Endothelial cell (in vitro differentiated cells): ENCODE data around the gene LMO2. TPM values are rescaled to one million over a fixed set of nuclear protein-coding genes. Genes with fewer than 3 reads are reported as not detected.

ENCODE experiments used
- DNase-seq: peaks from one replicate; pipeline ENCODE4 v3.0.0; 2021; ENCODE audit warnings: low spot score
- H3K27ac Mint-ChIP-seq: one replicate; pipeline ENCODE4 v1.8.0; 2021; ENCODE audit warnings: mixed read lengths, inconsistent platforms; ENCODE audit not compliant: unreplicated experiment
- H3K27me3 Mint-ChIP-seq: one replicate; pipeline ENCODE4 v1.8.0; 2021; ENCODE audit warnings: mild to moderate bottlenecking, moderate library complexity, mixed read lengths, inconsistent platforms; ENCODE audit not compliant: unreplicated experiment
- H3K36me3 Mint-ChIP-seq: one replicate; pipeline ENCODE4 v1.8.0; 2021; ENCODE audit warnings: mild to moderate bottlenecking, low read depth, mixed read lengths, inconsistent platforms; ENCODE audit not compliant: unreplicated experiment
- H3K4me1 Mint-ChIP-seq: one replicate; pipeline ENCODE4 v1.8.0; 2021; ENCODE audit warnings: mild to moderate bottlenecking, mixed read lengths, inconsistent platforms; ENCODE audit not compliant: unreplicated experiment
- H3K4me3 Mint-ChIP-seq: one replicate; pipeline ENCODE4 v1.8.0; 2021; ENCODE audit warnings: mild to moderate bottlenecking, mixed read lengths, inconsistent platforms; ENCODE audit not compliant: unreplicated experiment
- H3K9me3 Mint-ChIP-seq: one replicate; pipeline ENCODE4 v1.8.0; 2021; ENCODE audit warnings: mixed read lengths, inconsistent platforms; ENCODE audit not compliant: unreplicated experiment
- total RNA-seq: library from RNA; stranded (reverse); fragmentation: NEBNext Ultra II Directional; extraction: Animal tissue kit (Norgen Biotek cat#: 25700); gene quantifications from one replicate; pipeline ENCODE4 v1.2.1, GENCODE V29; 2021; ENCODE audit not compliant: unreplicated experiment
- TF ChIP-seq, protein P1 (sequence below): fragments of 200-600 bp; sonication (generic); IDR thresholded peaks from one replicate; pipeline ENCODE4 v1.5.0; 2021; ENCODE audit warnings: antibody characterized with exemption; ENCODE audit not compliant: unreplicated experiment

LMO2 gene
- total RNA-seq, 1 donor from 2014 or later, result 223 TPM

DNA sequence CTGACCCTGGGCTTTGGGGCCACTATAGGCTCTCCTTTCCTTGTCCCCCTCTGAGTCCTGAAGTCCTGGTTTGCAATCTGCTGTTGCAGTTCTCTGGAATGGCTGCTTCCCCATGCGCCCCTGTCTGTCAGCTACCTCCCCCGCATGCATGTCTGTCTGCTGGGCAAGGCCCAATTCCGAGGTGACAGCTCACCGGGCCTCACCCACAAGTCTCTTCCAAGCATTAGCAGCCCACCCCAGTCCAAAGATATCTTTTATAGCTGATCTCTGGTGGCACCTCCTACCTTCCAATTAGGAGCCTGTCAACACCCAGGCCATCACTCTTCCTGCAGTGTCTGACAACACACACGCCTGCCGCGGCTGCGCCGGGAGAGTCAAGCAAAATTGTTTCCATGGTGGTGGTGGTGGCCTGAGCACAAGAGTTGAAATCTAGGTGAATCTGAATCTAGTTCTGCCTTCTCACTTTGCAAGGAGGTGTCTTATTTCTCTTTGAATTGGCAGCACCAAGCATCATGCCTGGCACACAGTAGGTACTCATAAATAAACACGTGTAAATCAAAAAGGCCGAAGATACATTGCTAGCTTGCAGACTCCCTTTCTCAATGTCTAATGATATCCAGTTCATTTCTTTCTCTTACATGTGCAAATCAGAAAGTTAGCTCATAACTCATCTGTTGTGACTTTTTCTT, 1.2 kb upstream of the LMO2 start:
- Mint-ChIP-seq H3K36me3 (no peaks in the 10 kb centered on the region), H3K27ac (no peak overlapping the region), H3K9me3 (no peaks in the 10 kb centered on the region), H3K4me3 (no peak overlapping the region), H3K4me1 (peaks cover 26% of the 10 kb centered on the region), H3K27me3 (peaks cover 6% of the 10 kb centered on the region)
- TF ChIP-seq, protein P1, sequence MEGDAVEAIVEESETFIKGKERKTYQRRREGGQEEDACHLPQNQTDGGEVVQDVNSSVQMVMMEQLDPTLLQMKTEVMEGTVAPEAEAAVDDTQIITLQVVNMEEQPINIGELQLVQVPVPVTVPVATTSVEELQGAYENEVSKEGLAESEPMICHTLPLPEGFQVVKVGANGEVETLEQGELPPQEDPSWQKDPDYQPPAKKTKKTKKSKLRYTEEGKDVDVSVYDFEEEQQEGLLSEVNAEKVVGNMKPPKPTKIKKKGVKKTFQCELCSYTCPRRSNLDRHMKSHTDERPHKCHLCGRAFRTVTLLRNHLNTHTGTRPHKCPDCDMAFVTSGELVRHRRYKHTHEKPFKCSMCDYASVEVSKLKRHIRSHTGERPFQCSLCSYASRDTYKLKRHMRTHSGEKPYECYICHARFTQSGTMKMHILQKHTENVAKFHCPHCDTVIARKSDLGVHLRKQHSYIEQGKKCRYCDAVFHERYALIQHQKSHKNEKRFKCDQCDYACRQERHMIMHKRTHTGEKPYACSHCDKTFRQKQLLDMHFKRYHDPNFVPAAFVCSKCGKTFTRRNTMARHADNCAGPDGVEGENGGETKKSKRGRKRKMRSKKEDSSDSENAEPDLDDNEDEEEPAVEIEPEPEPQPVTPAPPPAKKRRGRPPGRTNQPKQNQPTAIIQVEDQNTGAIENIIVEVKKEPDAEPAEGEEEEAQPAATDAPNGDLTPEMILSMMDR, result no peak
- DNase-seq, result no peak

DNA sequence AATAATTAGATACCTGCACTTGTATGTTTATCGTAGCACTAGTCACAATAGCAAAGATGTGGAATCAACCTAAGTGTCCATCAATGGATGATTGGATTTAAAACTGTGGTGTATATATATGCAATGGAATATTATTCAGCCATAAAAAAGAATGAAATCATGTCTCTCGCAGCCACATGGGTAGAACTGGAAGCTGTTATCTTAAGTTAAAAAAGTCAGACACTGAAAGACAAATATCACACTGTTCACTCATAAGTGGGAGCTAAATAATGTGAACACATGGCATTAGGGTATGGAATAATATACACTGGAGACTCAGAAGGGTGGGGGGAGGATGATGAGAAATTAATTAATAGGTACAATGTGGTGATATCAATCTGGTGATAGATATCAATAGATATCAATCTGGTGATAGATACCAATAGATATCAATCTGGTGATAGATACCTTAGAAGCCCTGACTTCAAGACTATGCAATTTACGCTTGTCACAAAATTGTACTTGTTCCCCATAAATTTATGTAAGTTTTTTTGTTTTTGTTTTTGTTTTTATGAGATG, 2.0 kb downstream of the LMO2 start:
- H3K4me3 Mint-ChIP-seq, result no peak overlapping the region
- H3K36me3 Mint-ChIP-seq, result no peaks in the 10 kb centered on the region
- H3K4me1 Mint-ChIP-seq, result peaks cover 11% of the 10 kb centered on the region
- no peak overlapping the region for H3K27ac Mint-ChIP-seq
- no peak for DNase-seq
- peaks cover 8% of the 10 kb centered on the region for H3K27me3 Mint-ChIP-seq
- H3K9me3 Mint-ChIP-seq, result no peaks in the 10 kb centered on the region
- TF ChIP-seq, protein P1, result no peak

DNA sequence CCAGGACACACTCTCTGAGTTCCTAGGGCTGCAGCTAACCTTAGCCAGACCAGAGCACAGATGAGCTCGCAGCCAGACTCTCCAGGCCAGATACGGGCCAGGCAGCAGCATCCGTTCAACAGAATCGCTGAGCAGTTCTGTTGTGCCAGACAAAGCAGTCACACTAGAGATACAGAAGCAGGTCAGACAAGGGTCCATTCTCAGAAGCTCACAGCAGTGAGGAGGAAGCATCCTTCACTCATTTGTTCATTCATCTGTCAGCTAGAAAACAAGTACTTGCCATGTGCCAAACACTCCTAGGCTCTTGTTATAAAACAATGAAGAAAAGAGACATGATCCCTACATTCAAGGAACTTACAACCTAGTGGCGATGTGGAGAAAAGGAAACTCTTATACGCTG, 2.6 kb downstream of the LMO2 start:
- H3K4me1 Mint-ChIP-seq, result peaks cover 6% of the 10 kb centered on the region
- no peak for DNase-seq
- H3K27ac Mint-ChIP-seq, result no peak overlapping the region
- H3K4me3 Mint-ChIP-seq, result no peak overlapping the region
- TF ChIP-seq, protein P1, result no peak
- H3K9me3 Mint-ChIP-seq, result no peaks in the 10 kb centered on the region
- no peaks in the 10 kb centered on the region for H3K36me3 Mint-ChIP-seq
- peaks cover 8% of the 10 kb centered on the region for H3K27me3 Mint-ChIP-seq

DNA sequence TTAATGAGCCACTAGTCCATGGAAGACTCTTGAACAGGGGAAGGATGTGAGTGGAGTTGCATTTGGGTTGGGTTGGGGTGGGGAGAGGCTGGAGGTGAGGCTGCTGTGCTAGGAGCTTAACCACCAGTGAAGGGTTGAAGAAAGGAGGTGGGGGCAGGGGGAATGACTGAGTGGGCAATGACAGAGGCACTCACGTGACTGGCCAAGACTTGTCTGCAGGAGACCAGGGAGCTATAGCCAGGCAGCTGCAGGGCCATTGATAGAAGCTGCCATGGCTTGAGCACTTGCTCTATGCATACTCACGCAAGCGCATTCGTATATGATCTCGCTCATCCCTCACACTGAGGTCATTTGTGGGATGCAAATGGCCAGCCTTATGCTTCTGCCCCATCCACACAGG, 4.0 kb downstream of the LMO2 start:
- H3K4me1 Mint-ChIP-seq, result peaks cover 3% of the 10 kb centered on the region
- H3K27me3 Mint-ChIP-seq, result peaks cover 7% of the 10 kb centered on the region
- H3K4me3 Mint-ChIP-seq, result no peak overlapping the region
- H3K9me3 Mint-ChIP-seq, result no peaks in the 10 kb centered on the region
- no peak for DNase-seq
- no peaks in the 10 kb centered on the region for H3K36me3 Mint-ChIP-seq
- TF ChIP-seq, protein P1, result no peak
- H3K27ac Mint-ChIP-seq, result no peak overlapping the region

DNA sequence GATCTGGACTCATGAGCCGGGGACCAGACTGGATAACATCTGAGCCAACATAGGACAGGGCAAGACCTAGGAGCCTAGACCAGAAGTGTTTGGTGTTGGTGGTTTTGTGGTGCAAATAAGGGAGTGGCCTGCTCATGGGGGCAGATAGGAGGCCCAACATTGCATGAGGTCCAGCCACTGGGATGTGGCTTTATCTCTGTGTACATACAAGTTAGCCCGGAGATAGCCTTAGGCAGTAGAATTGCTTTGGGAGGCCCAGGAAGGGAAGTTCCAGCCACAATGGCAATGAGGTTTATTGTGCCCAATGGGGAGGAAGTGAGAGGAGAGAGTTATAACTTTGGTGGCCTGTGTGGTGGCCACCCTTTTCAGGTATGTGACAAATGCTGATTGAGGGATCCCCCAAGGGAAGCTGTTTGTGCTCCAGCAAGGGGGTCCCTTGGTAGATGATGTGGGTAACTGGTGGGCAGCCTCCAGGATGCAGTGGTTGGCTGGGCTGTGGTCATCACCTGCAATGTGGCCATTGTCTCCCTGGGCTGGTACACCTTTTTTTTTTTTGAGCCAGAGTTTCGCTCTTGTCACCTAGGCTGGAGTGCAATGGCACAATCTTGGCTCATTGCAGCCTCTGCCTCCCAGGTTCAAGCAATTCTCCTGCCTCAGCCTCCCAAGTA, 6.4 kb downstream of the LMO2 start:
- DNase-seq, result no peak
- H3K36me3 Mint-ChIP-seq, result no peaks in the 10 kb centered on the region
- peaks cover 4% of the 10 kb centered on the region for H3K27me3 Mint-ChIP-seq

More for the DNA sequence above, 6.4 kb downstream of the LMO2 start:
- no peaks in the 10 kb centered on the region for H3K4me1 Mint-ChIP-seq
- no peaks in the 10 kb centered on the region for H3K9me3 Mint-ChIP-seq
- no peak overlapping the region for H3K4me3 Mint-ChIP-seq
- TF ChIP-seq, protein P1, result no peak
- no peak overlapping the region for H3K27ac Mint-ChIP-seq
